Motor neuron (in vitro differentiated cells): ENCODE results near the gene CFAP68. TPM values are rescaled to one million over a fixed set of nuclear protein-coding genes. Genes with fewer than 3 reads are reported as not detected.
A peak's percentile ranks its signal among the peaks of the same experiment; 100 is the strongest.

ENCODE experiments used
- ATAC-seq, 8 experiments: fragments of 200-7000 bp; cut with Tn5 transposase; replicated peaks in 6 of 8; 2 replicates each; pipeline ENCODE4 v1.8.0; 2021; ENCODE audit warnings: mild to moderate bottlenecking in 8 of 8, moderate library complexity in 8 of 8
- H3K27ac ChIP-seq, 2 donors: fragments of 250-450 bp; sonication (Bioruptor Pico); 2 replicates each; pipeline ENCODE4 v1.9.0; 2021; ENCODE audit warnings: antibody characterized with exemption in 2 of 2, mild to moderate bottlenecking in 2 of 2, moderate library complexity in 1 of 2
- H3K4me1 ChIP-seq, 2 donors: fragments of 250-450 bp; sonication (Bioruptor Pico); replicated peaks in 1 of 2; 2 replicates each; pipeline ENCODE4 v1.6.1; 2021; ENCODE audit warnings: antibody characterized with exemption in 2 of 2, mild to moderate bottlenecking in 2 of 2, moderate library complexity in 1 of 2
- H3K4me3 ChIP-seq, 5 donors: fragments of 250-450 bp; sonication (Bioruptor Pico); 2 replicates each; pipeline ENCODE4 v1.9.0; 2021; ENCODE audit warnings: antibody characterized with exemption in 5 of 5, mild to moderate bottlenecking in 5 of 5, moderate library complexity in 4 of 5
- WGBS, 10 experiments: fragments of 450-650 bp; shearing (Covaris generic); methylation state at CpG; one replicate each; pipeline ENCODE4 v1.0.0; 2022; 5-methylcytosine and 5-hydroxymethylcytosine counted together
- in situ Hi-C, 9 experiments: fragments of 400-800 bp; cut with MboI; loops; one replicate each; pipeline ENCODE4 v1.15.0; 2021; ENCODE audit warnings: low sequenced_read_pairs in 9 of 9, low pct_unique_long_range_greater_than_20kb in 2 of 9; ENCODE audit not compliant: unreplicated experiment in 9 of 9
- total RNA-seq, 8 experiments: library from RNA; unstranded; fragments of 300-600 nt; gene quantifications; 2 replicates each; pipeline versions ENCODE4 v1.2.3 to v1.2.4, GENCODE V29; 2022

The CFAP68 gene
- 10 to 100 TPM; 25.9 to 72.1 (median 34.5) TPM for total RNA-seq

DNA sequence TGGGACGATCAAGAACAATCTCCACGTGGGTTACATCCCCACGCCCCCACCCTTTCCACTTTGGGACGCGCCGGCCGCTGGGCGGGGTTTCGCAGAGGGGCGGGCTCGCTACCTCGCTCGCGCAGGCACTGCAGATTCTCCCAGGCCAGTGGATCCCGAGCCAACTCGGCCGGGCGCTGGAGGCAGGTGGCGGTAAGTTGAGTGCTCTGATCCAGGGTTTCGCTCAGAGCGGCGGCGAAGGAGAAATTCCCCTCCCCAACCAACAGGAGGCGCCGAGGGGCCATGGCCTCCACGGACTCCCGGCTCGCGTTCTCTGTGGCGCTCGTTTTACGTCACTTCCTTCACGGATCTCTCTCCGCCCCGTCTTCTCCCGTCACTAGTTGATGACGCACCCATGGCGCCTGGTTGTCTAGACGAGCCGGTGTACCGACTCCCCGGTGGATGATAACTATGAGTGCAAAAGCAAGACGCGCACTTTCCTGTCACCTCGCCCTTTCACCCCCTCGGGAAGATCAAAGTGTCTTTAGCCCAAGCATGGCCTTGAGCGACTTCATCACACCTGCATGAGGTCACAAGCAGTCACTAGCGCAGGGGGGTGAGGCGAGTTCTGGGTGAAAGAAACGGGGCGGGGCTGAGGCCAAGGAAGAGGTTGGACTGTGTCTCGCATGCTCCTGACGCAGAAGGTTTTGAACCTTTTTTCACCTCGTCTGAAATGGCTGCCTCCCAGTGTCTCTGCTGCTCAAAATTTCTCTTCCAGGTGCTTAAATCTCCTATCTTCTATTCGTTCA is at the start of gene CFAP68, which contains the start of gene FDXACB1:
Gene CFAP68, plus strand, starts transcription at position 693 of the 788 bp plus-strand sequence. Its CDS starts 20 bp downstream, at position 713.
Gene FDXACB1, minus strand, starts transcription at position 317 of the 788 bp plus-strand sequence. Its CDS starts 33 bp downstream, at position 284.
- H3K4me1 ChIP-seq = peaks cover 10 to 11% of the 10 kb centered on the region in 2 donors
- H3K27ac ChIP-seq = peak within 1 kb of the TSS; percentile 94 to 97
- peak within 1 kb of the TSS; percentile 53 to 63 (median 58) for H3K4me3 ChIP-seq
- WGBS, 10 experiments = 0 to 4% (median 0%) methylated on average over 1 to 17 of the region's 55 CpGs; no CpG with 5 or more reads in 3 of the 10 experiments
- in situ Hi-C loops = loop anchor here in 2 of 9 experiments (10.0 to 25.0 kb wide), 2 partner anchors 96 to 108 kb away; no protein-coding TSS in a partner anchor
- peak; percentile 86 to 91 (median 89) for ATAC-seq

GRCh38 chr11:111833524-111833923 is 45.8 kb upstream of the CFAP68 start:
- Histone ChIP-seq H3K27ac (no peak overlapping the region), H3K4me1 (peaks cover 0 to 19% of the 10 kb centered on the region in 2 donors)

DNA sequence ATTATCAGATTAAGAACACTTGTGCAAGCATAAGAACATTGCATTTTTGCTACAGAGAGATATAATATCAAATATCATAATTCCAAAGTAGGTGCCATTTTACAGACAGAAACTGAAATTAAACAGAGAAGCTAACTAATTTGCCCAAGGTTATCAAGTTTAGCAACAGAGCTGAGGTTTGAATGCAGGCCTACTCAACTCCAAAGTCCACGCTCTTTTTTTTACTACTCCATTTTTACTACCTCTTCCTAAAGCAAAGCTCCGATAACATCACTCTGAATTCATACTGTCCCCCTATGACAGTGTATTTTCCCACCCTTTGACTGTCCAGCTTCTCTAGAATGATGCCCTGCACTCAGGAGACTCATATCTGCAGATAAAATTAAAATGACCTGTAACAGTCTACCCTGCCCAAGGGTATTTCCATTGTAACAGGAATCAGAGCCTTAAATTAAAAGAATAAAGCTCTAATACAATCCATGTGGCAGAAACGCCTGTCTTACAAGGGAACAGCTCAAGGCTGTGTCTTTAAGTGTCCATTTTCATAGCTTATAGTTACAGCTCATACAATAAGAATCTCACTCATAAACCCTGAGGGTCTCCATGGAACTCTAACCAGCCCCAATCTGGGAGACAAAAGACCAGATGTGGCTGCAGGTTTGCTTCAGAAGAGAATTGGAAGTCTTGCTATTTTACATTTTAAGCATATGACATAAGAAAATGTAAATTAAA is 44.7 kb upstream of the CFAP68 start:
- WGBS, 10 experiments = 58 to 100% (median 83%) methylated on average over 1 to 3 of the region's 3 CpGs; no CpG with 5 or more reads in 1 of the 10 experiments
- ATAC-seq = peak in 3 of 8 experiments; percentile 35 to 85 (median 46)
- in situ Hi-C loops = loop anchor here in 1 of 9 experiments (25.0 kb wide), 1 partner anchor 247 kb away; no protein-coding TSS in a partner anchor
- Histone ChIP-seq H3K4me1 (peaks cover 0 to 19% of the 10 kb centered on the region in 2 donors), H3K27ac (no peak overlapping the region), H3K4me3 (no peak overlapping the region)

More at GRCh38 chr11:111833524-111833923, 45.8 kb upstream of the CFAP68 start:
- H3K4me3 ChIP-seq = no peak overlapping the region
- WGBS, 10 experiments = 39 to 100% (median 60%) methylated on average over 1 to 4 of the region's 4 CpGs; no CpG with 5 or more reads in 2 of the 10 experiments
- peak; percentile 73 to 90 (median 81) for ATAC-seq
- in situ Hi-C loops = loop anchor here in 1 of 9 experiments (25.0 kb wide), 1 partner anchor 246 kb away; no protein-coding TSS in a partner anchor

- Histone ChIP-seq H3K27ac (no peak overlapping the region), H3K4me3 (no peak overlapping the region), H3K4me1 (peaks cover 0 to 19% of the 10 kb centered on the region in 2 donors)
- WGBS, 10 experiments = 33 to 100% (median 95%) methylated on average over 1 to 6 of the region's 7 CpGs; no CpG with 5 or more reads in 1 of the 10 experiments
- in situ Hi-C loops = loop anchor here in 1 of 9 experiments (25.0 kb wide), 1 partner anchor 248 kb away; no protein-coding TSS in a partner anchor
- no peak for ATAC-seq
Observed at GRCh38 chr11:111835665-111836064, 43.7 kb upstream of the CFAP68 start.

GRCh38 chr11:111836162-111836561 is 43.2 kb upstream of the CFAP68 start:
- Histone ChIP-seq H3K27ac (no peak overlapping the region), H3K4me3 (no peak overlapping the region), H3K4me1 (peaks cover 0 to 19% of the 10 kb centered on the region in 2 donors)
- in situ Hi-C loops = loop anchor here in 1 of 9 experiments (25.0 kb wide), 1 partner anchor 249 kb away; no protein-coding TSS in a partner anchor
- no peak for ATAC-seq
- WGBS, 10 experiments = 57 to 90% (median 85%) methylated on average over 1 of the region's 1 CpG; no CpG with 5 or more reads in 6 of the 10 experiments

DNA sequence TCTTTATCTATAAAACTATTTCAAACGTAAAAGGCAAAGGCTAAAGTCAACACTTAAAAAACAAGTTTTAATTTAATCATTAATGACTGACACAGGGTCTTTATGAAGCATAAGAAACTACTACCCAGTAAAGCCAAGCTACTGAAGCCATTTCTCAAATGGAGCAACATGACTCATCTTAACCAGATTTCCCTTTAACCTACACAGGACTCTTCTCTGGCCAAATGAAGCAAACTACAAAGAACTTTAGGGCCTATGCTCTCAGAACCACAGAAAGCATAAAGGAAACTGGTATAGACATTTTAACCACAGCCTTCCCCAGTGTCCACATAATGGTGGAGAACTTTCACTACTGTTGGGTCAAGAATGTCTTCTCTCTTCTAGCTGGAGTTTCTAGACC is 42.6 kb upstream of the CFAP68 start:
- no peak for ATAC-seq
- Histone ChIP-seq H3K4me1 (peaks cover 0 to 19% of the 10 kb centered on the region in 2 donors), H3K27ac (no peak overlapping the region), H3K4me3 (no peak overlapping the region)
- WGBS, 10 experiments = 63 to 100% (median 88%) methylated on average over 1 of the region's 1 CpG; no CpG with 5 or more reads in 3 of the 10 experiments
- in situ Hi-C loops = loop anchor here in 1 of 9 experiments (25.0 kb wide), 1 partner anchor 249 kb away; no protein-coding TSS in a partner anchor

DNA sequence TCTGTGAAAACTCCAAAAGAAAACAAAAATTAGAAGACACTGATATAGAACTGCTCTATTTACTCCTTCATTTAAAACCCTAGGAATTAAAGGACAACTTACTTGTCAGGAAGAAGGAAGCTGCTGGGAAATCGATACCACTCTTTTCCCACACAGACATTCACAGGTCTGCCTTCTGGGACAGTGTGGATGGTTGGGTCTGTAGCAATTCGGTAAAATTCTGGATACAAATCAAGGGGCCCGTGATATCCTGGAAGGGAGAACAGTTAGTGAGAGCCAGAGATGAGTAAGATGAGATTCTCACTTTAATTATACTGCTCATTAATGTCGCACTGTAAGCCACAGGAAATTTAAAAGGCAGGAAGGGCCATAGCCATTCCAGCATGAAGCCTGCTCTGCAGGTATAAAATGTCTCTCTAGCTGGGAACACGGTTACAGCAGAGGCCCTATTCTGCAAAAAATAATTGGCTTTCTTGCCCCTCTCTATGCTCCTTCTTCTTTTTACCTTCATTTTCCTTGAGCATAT is 41.9 kb upstream of the CFAP68 start:
- no peak for ATAC-seq
- in situ Hi-C loops = loop anchor here in 1 of 9 experiments (25.0 kb wide), 1 partner anchor 250 kb away; no protein-coding TSS in a partner anchor
- no peak overlapping the region for H3K27ac ChIP-seq
- H3K4me3 ChIP-seq = no peak overlapping the region
- peaks cover 0 to 19% of the 10 kb centered on the region in 2 donors for H3K4me1 ChIP-seq
- WGBS, 10 experiments = 90 to 100% (median 100%) methylated on average over 1 to 4 of the region's 5 CpGs; no CpG with 5 or more reads in 3 of the 10 experiments

- Histone ChIP-seq H3K27ac (no peak overlapping the region), H3K4me3 (no peak overlapping the region), H3K4me1 (peaks cover 0 to 17% of the 10 kb centered on the region in 2 donors)
- ATAC-seq = no peak
- 91 to 100% (median 96%) methylated on average over 1 to 5 of the region's 5 CpGs; no CpG with 5 or more reads in 1 of the 10 experiments for WGBS, 10 experiments
- in situ Hi-C loops = loop anchor here in 1 of 9 experiments (25.0 kb wide), 1 partner anchor 251 kb away; no protein-coding TSS in a partner anchor
Observed at GRCh38 chr11:111838054-111838453, 41.3 kb upstream of the CFAP68 start.

GRCh38 chr11:111840143-111840542 is 39.2 kb upstream of the CFAP68 start:
- 83 to 100% (median 92%) methylated on average over 1 of the region's 1 CpG; no CpG with 5 or more reads in 6 of the 10 experiments for WGBS, 10 experiments
- in situ Hi-C loops = loop anchor here in 3 of 9 experiments (10.0 to 25.0 kb wide), 4 partner anchors 75 to 255 kb away; partner anchors contain the start of genes PPP2R1B (in 1 of the 3) and SIK2 (in 1 of the 3)
- H3K27ac ChIP-seq = no peak overlapping the region

GRCh38 chr11:111841370-111842053 is 37.8 kb upstream of the CFAP68 start:
- H3K4me3 ChIP-seq = no peak overlapping the region
- no peaks in the 10 kb centered on the region for H3K4me1 ChIP-seq
- in situ Hi-C loops = loop anchor here in 3 of 9 experiments (10.0 to 25.0 kb wide), 4 partner anchors 77 to 257 kb away; partner anchors contain the start of genes PPP2R1B (in 1 of the 3) and SIK2 (in 1 of the 3)
- 0 to 28% (median 12%) methylated on average over 1 to 10 of the region's 10 CpGs; no CpG with 5 or more reads in 1 of the 10 experiments for WGBS, 10 experiments
- peak; percentile 89 to 98 (median 94) for ATAC-seq
- H3K27ac ChIP-seq = no peak overlapping the region

More at GRCh38 chr11:111840143-111840542, 39.2 kb upstream of the CFAP68 start:
- ATAC-seq = no peak
- Histone ChIP-seq H3K4me1 (no peaks in the 10 kb centered on the region), H3K4me3 (no peak overlapping the region)

GRCh38 chr11:111843661-111844060 is 35.7 kb upstream of the CFAP68 start:
- WGBS, 10 experiments = 69 to 100% (median 86%) methylated on average over 1 to 5 of the region's 5 CpGs
- ATAC-seq = no peak
- H3K4me1 ChIP-seq = no peaks in the 10 kb centered on the region
- no peak overlapping the region for H3K27ac ChIP-seq
- in situ Hi-C loops = loop anchor here in 3 of 9 experiments (10.0 to 25.0 kb wide), 4 partner anchors 79 to 259 kb away; partner anchors contain the start of genes PPP2R1B (in 1 of the 3) and SIK2 (in 1 of the 3)
- H3K4me3 ChIP-seq = no peak overlapping the region
